Liver (tissue), 9 donors: ENCODE data around the gene TTF1. TPM values are rescaled to one million over a fixed set of nuclear protein-coding genes. Genes with fewer than 3 reads are reported as not detected.

ENCODE experiments used
- DNase-seq: peaks from one replicate; pipeline ENCODE4 v3.0.0-alpha.2; 2017; ENCODE audit warnings: low spot score
- H3K27ac ChIP-seq, 2 donors: one replicate each; pipeline ENCODE4 v1.7.0; 2013; ENCODE audit warnings: inconsistent platforms in 2 of 2, low read length in 2 of 2, control low read depth in 1 of 2, low read depth in 1 of 2, mild to moderate bottlenecking in 1 of 2
- H3K27me3 ChIP-seq, 4 donors: one replicate each; pipeline versions ENCODE4 v1.6.1 to v1.7.0; 2013; ENCODE audit warnings: low read length in 3 of 4, inconsistent platforms in 1 of 4, mild to moderate bottlenecking in 1 of 4, moderate library complexity in 1 of 4; ENCODE audit not compliant: control insufficient read depth in 4 of 4, insufficient read depth in 4 of 4
- H3K36me3 ChIP-seq, 4 donors: one replicate each; pipeline versions ENCODE4 v1.6.1 to v1.7.0; 2013; ENCODE audit warnings: low read length in 3 of 4, mild to moderate bottlenecking in 3 of 4, low read depth in 1 of 4, moderate library complexity in 1 of 4; ENCODE audit not compliant: control insufficient read depth in 4 of 4, insufficient read depth in 3 of 4
- H3K4me1 ChIP-seq, 4 donors: one replicate each; pipeline versions ENCODE4 v1.6.1 to v1.7.0; 2013; ENCODE audit warnings: low read length in 3 of 4, mild to moderate bottlenecking in 3 of 4, moderate library complexity in 1 of 4; ENCODE audit not compliant: control insufficient read depth in 4 of 4, insufficient read depth in 4 of 4
- H3K4me3 ChIP-seq, 3 donors: one replicate each; pipeline versions ENCODE4 v1.6.1 to v1.7.0; 2013; ENCODE audit warnings: low read length in 3 of 3, control low read depth in 1 of 3, low read depth in 1 of 3, mild to moderate bottlenecking in 1 of 3
- H3K9ac ChIP-seq, 2 donors: one replicate each; pipeline ENCODE4 v1.7.0; 2013; ENCODE audit warnings: low read length in 2 of 2, mild to moderate bottlenecking in 2 of 2, moderate library complexity in 2 of 2, control low read depth in 1 of 2, low read depth in 1 of 2
- H3K9me3 ChIP-seq, 4 donors: one replicate each; pipeline versions ENCODE4 v1.6.1 to v1.7.0; 2013; ENCODE audit warnings: low read length in 3 of 4; ENCODE audit not compliant: control insufficient read depth in 4 of 4
- CTCF ChIP-seq: fragments of 150-350 bp; IDR thresholded peaks from 2 replicates; pipeline ENCODE4 v1.5.1; 2017; ENCODE audit warnings: improper control_type of control experiment, low read depth, low read length; ENCODE audit not compliant: missing input control
- EGR1 ChIP-seq, 2 donors: IDR thresholded peaks; 2 replicates each; pipeline ENCODE4 v1.6.1; 2016 to 2018; ENCODE audit warnings: antibody characterized with exemption in 2 of 2, low read depth in 2 of 2
- FOXA1 ChIP-seq: IDR thresholded peaks from 2 replicates; pipeline ENCODE4 v1.6.1; 2016; ENCODE audit warnings: antibody characterized with exemption
- FOXA2 ChIP-seq: IDR thresholded peaks from 2 replicates; pipeline ENCODE4 v1.6.1; 2016; ENCODE audit warnings: antibody characterized with exemption
- GABPA ChIP-seq, 2 donors: IDR thresholded peaks in 1 of 2; conservative IDR thresholded peaks in 1 of 2; 2 replicates each; pipeline ENCODE4 v1.6.1; 2016; ENCODE audit warnings: antibody characterized with exemption in 2 of 2, mild to moderate bottlenecking in 1 of 2, moderate library complexity in 1 of 2
- HNF4A ChIP-seq, 2 donors: conservative IDR thresholded peaks; 2 replicates each; pipeline ENCODE4 v1.6.1; 2016; ENCODE audit warnings: antibody characterized with exemption in 2 of 2, mild to moderate bottlenecking in 2 of 2
- HNF4G ChIP-seq: IDR thresholded peaks from 2 replicates; pipeline ENCODE4 v1.6.1; 2016; ENCODE audit warnings: antibody characterized with exemption
- JUND ChIP-seq, 2 donors: IDR thresholded peaks; 2 replicates each; pipeline ENCODE4 v1.6.1; 2016; ENCODE audit warnings: antibody characterized with exemption in 2 of 2
- MAX ChIP-seq: IDR thresholded peaks from 2 replicates; pipeline ENCODE4 v1.6.1; 2016; ENCODE audit warnings: antibody characterized with exemption
- NR2F2 ChIP-seq: IDR thresholded peaks from 2 replicates; pipeline ENCODE4 v1.6.1; 2016; ENCODE audit warnings: antibody characterized with exemption
- RAD21 ChIP-seq, 2 donors: IDR thresholded peaks; 2 replicates each; pipeline ENCODE4 v1.6.1; 2016; ENCODE audit warnings: antibody characterized with exemption in 2 of 2, mild to moderate bottlenecking in 2 of 2
- REST ChIP-seq: IDR thresholded peaks from 2 replicates; pipeline ENCODE4 v1.6.1; 2016; ENCODE audit warnings: antibody characterized with exemption, mild to moderate bottlenecking
- SP1 ChIP-seq: IDR thresholded peaks from 2 replicates; pipeline ENCODE4 v1.6.1; 2018; ENCODE audit warnings: antibody characterized with exemption, mild to moderate bottlenecking
- TAF1 ChIP-seq: conservative IDR thresholded peaks from 2 replicates; pipeline ENCODE4 v1.6.1; 2016; ENCODE audit warnings: antibody characterized with exemption, mild to moderate bottlenecking
- ZBTB33 ChIP-seq: IDR thresholded peaks from 2 replicates; pipeline ENCODE4 v1.6.1; 2016; ENCODE audit warnings: antibody characterized with exemption
- WGBS: extraction: QIAGEN DNeasy Blood & Tissue Kit; methylation state at CpG from one replicate; pipeline ENCODE4 v1.1.7; 2013; 5-methylcytosine and 5-hydroxymethylcytosine counted together
- polyA plus RNA-seq, 2 donors: library from polyadenylated mRNA; stranded (reverse) in 1 of 2; unstranded in 1 of 2; fragments of 200-250 nt in 1 of 2; fragments of >200 nt in 1 of 2; fragmentation: Nextera tagmentation in 1 of 2; extraction: Ambion mirVana in 1 of 2; gene quantifications; one replicate each; pipeline versions ENCODE4 v1.2.1 to v1.2.3, GENCODE V29; 2013 to 2015
- total RNA-seq, 2 donors: library from RNA; depleted of rRNA; stranded (reverse); fragments of >200 nt; gene quantifications; one replicate each; pipeline ENCODE4 v1.2.3, GENCODE V29; 2014
- donor health status: healthy.
- donor health status: healthy.
- donor health status: healthy.
- donor health status: healthy.
- donor health status: healthy.

TTF1 gene
- total and polyA plus RNA-seq, 4 donors: 1.9 to 6.1 (median 2.6) TPM

GRCh38 chr9:132434881-132435280 is 28.2 kb upstream of the TTF1 start:
- Histone ChIP-seq H3K4me1 (no peaks in the 10 kb centered on the region), H3K36me3 (no peaks in the 10 kb centered on the region), H3K27me3 (peaks cover 0 to 3% (median 0%) of the 10 kb centered on the region in 4 donors), H3K9me3 (peaks cover 0 to 2% (median 0%) of the 10 kb centered on the region in 4 donors), H3K9ac (no peak overlapping the region), H3K4me3 (no peak overlapping the region), H3K27ac (no peak overlapping the region)
- 58% methylated on average over 10 of the region's 10 CpGs for WGBS
- no peak for DNase-seq
- TF ChIP-seq MAX (no peak), RAD21 (IDR thresholded peaks at IDR 0.05) (no peak), EGR1 (IDR thresholded peaks at IDR 0.05; ENCODE audit: low read depth in 2 of 2) (no peak), JUND (IDR thresholded peaks at IDR 0.05) (no peak), HNF4G (no peak), SP1 (no peak), FOXA2 (no peak), REST (no peak), TAF1 (no peak), NR2F2 (no peak), GABPA (IDR thresholded peaks at IDR 0.05 in 1 of 2, conservative IDR thresholded peaks at IDR 0.05 in 1 of 2) (no peak), CTCF (no peak)

- H3K4me3 ChIP-seq: no peak overlapping the region
- WGBS: 23% methylated on average over 1 of the region's 1 CpG
- H3K27ac ChIP-seq: no peak overlapping the region
- H3K27me3 ChIP-seq: peaks cover 0 to 6% (median 0%) of the 10 kb centered on the region in 4 donors
- H3K4me1 ChIP-seq: no peaks in the 10 kb centered on the region
- H3K9me3 ChIP-seq: peaks cover 0 to 2% (median 0%) of the 10 kb centered on the region in 4 donors
- H3K36me3 ChIP-seq: no peaks in the 10 kb centered on the region
- H3K9ac ChIP-seq: no peak overlapping the region
- DNase-seq: no peak
- no peak for TF ChIP-seq HNF4G
- TF ChIP-seq FOXA2: no peak
- no peak for TF ChIP-seq FOXA1
- TF ChIP-seq ZBTB33: no peak
- TF ChIP-seq HNF4A (conservative IDR thresholded peaks at IDR 0.05): no peak
- TF ChIP-seq TAF1: no peak
- no peak for TF ChIP-seq NR2F2
- TF ChIP-seq RAD21 (IDR thresholded peaks at IDR 0.05): no peak
Measured at GRCh38 chr9:132430998-132431397, 24.4 kb upstream of the TTF1 start.
